SK-N-SH (cell line): Measurements from ENCODE around the gene PERCC1. TPM values are rescaled to one million over a fixed set of nuclear protein-coding genes. Genes with fewer than 3 reads are reported as not detected.

Experiments used
- CTCF ChIA-PET: fragments of 300-600, 350-600 bp; formaldehyde crosslinking; extraction: SDS; loops from one replicate; lab custom pipeline; 2021; lab: Yijun Ruan, JAX
- POLR2A ChIA-PET: fragments of 350-600 bp; sonication (Branson Sonifier 250); formaldehyde crosslinking; extraction: SDS; loops from one replicate; lab custom pipeline; 2020; ENCODE audit warnings: antibody characterized with exemption, inconsistent platforms; lab: Yijun Ruan, JAX
- DNase-seq: peaks from one replicate; pipeline ENCODE4 v3.0.0; 2012
- H2AFZ ChIP-seq: fragments of 200-600 bp; sonication (generic); 2 replicates; pipeline ENCODE4 v1.8.1; 2016; ENCODE audit warnings: antibody characterized with exemption, mild to moderate bottlenecking, low read depth
- H3F3A ChIP-seq: fragments of 200-600 bp; sonication (generic); replicated peaks from 2 replicates; pipeline ENCODE3; 2016; ENCODE audit warnings: antibody characterized with exemption, mild to moderate bottlenecking; ENCODE audit not compliant: insufficient read depth
- H3K27ac ChIP-seq, 2 experiments: fragments of 200-500 bp in 1 of 2; fragments of 200-600 bp in 1 of 2; sonication (Bioruptor generic) in 1 of 2; sonication (generic), shearing (Covaris generic) in 1 of 2; 2 replicates each; pipeline versions ENCODE4 v1.5.1 to v1.6.1; 2014 to 2016; ENCODE audit warnings: low read depth in 2 of 2, inconsistent platforms in 1 of 2, low read length in 1 of 2, mild to moderate bottlenecking in 1 of 2, mixed read lengths in 1 of 2
- H3K27me3 ChIP-seq: fragments of 200-600 bp; sonication (generic), shearing (Covaris generic); 2 replicates; pipeline ENCODE4 v1.6.1; 2016; ENCODE audit warnings: mixed run types; ENCODE audit not compliant: insufficient read depth
- H3K36me3 ChIP-seq, 2 experiments: fragments of 200-500 bp in 1 of 2; fragments of 200-600 bp in 1 of 2; sonication (Bioruptor generic) in 1 of 2; sonication (generic) in 1 of 2; replicated peaks in 1 of 2; 2 replicates each; pipeline versions ENCODE3 to v1.5.1; 2014 to 2016; ENCODE audit warnings: low read length in 1 of 2, mild to moderate bottlenecking in 1 of 2; ENCODE audit not compliant: insufficient read depth in 2 of 2, control insufficient read depth in 1 of 2
- H3K4me1 ChIP-seq, 2 experiments: fragments of 200-500 bp in 1 of 2; fragments of 200-600 bp in 1 of 2; sonication (Bioruptor generic) in 1 of 2; sonication (generic), shearing (Covaris generic) in 1 of 2; 2 replicates each; pipeline versions ENCODE4 v1.5.1 to v1.6.1; 2014 to 2016; ENCODE audit warnings: low read depth in 1 of 2, low read length in 1 of 2, mixed run types in 1 of 2; ENCODE audit not compliant: insufficient read depth in 2 of 2, control insufficient read depth in 1 of 2
- H3K4me2 ChIP-seq: fragments of 200-600 bp; sonication (generic), shearing (Covaris generic); 2 replicates; pipeline ENCODE4 v1.6.1; 2017; ENCODE audit warnings: mixed run types
- H3K4me3 ChIP-seq, 2 experiments: fragments of 200-500 bp in 1 of 2; fragments of 200-600 bp in 1 of 2; sonication (Bioruptor generic) in 1 of 2; sonication (generic), shearing (Covaris generic) in 1 of 2; 2 replicates each; pipeline versions ENCODE4 v1.5.1 to v1.8.1; 2014 to 2016; ENCODE audit warnings: low read depth in 2 of 2, inconsistent platforms in 1 of 2, low read length in 1 of 2, mild to moderate bottlenecking in 1 of 2, mixed read lengths in 1 of 2, moderate library complexity in 1 of 2
- H3K79me2 ChIP-seq: fragments of 200-600 bp; sonication (generic); 2 replicates; pipeline ENCODE4 v1.8.1; 2017; ENCODE audit warnings: mild to moderate bottlenecking; ENCODE audit not compliant: insufficient read depth
- H3K9ac ChIP-seq: fragments of 200-600 bp; sonication (generic); 2 replicates; pipeline ENCODE4 v1.6.1; 2017; ENCODE audit warnings: mixed run types
- H3K9me2 ChIP-seq: fragments of 200-600 bp; sonication (generic); 2 replicates; pipeline ENCODE4 v1.6.1; 2017; ENCODE audit warnings: mixed run types
- H3K9me3 ChIP-seq: fragments of 200-600 bp; sonication (generic); 2 replicates; pipeline ENCODE4 v1.6.1; 2017; ENCODE audit warnings: mixed run types, mild to moderate bottlenecking, moderate library complexity
- H4K20me1 ChIP-seq: fragments of 200-600 bp; sonication (generic); 2 replicates; pipeline ENCODE4 v1.6.1; 2017; ENCODE audit warnings: mild to moderate bottlenecking, mixed run types; ENCODE audit not compliant: insufficient read depth
- ELF1 ChIP-seq: IDR thresholded peaks from 2 replicates; pipeline ENCODE4 v1.4.0; 2012
- EP300 ChIP-seq, 2 experiments: IDR thresholded peaks; 2 replicates each; pipeline versions ENCODE4 v1.4.0 to v1.6.1; 2012; ENCODE audit warnings: borderline replicate concordance in 1 of 2, low read depth in 1 of 2, low read length in 1 of 2
- EZH2phosphoT487 ChIP-seq: fragments of 200-600 bp; sonication (generic); IDR thresholded peaks from 2 replicates; pipeline ENCODE4 v1.6.1; 2017; ENCODE audit warnings: low read depth, mixed run types, mild to moderate bottlenecking, antibody characterized with exemption, moderate library complexity, borderline replicate concordance
- FOXJ3 ChIP-seq: sonication (generic); formaldehyde crosslinking; IDR thresholded peaks from 2 replicates; pipeline ENCODE4 v1.5.1; 2020; ENCODE audit warnings: mild to moderate bottlenecking, missing genetic modification reagents
- GABPA ChIP-seq: IDR thresholded peaks from 2 replicates; pipeline ENCODE4 v1.4.0; 2012; ENCODE audit warnings: low read depth, mild to moderate bottlenecking
- GATA2 ChIP-seq: sonication (generic); formaldehyde crosslinking; IDR thresholded peaks from 2 replicates; pipeline ENCODE4 v1.5.0; 2020; ENCODE audit warnings: mild to moderate bottlenecking, missing genetic modification reagents
- JUND ChIP-seq: IDR thresholded peaks from 2 replicates; pipeline ENCODE4 v1.4.0; 2012
- MEF2A ChIP-seq: IDR thresholded peaks from 2 replicates; pipeline ENCODE4 v1.4.0; 2012; ENCODE audit warnings: low read depth, borderline replicate concordance
- MXI1 ChIP-seq: IDR thresholded peaks from 2 replicates; pipeline ENCODE4 v1.6.1; 2012; ENCODE audit warnings: mild to moderate bottlenecking, low read depth, low read length, improper control_type of control experiment
- NFIC ChIP-seq: IDR thresholded peaks from 2 replicates; pipeline ENCODE4 v1.4.0; 2012; ENCODE audit warnings: borderline replicate concordance
- NRF1 ChIP-seq: IDR thresholded peaks from 2 replicates; pipeline ENCODE4 v1.6.1; 2012; ENCODE audit warnings: low read depth, mild to moderate bottlenecking, low read length
- POLR2AphosphoS5 ChIP-seq: IDR thresholded peaks from 2 replicates; pipeline ENCODE4 v1.6.1; 2012; ENCODE audit warnings: low read depth, low read length
- RAD21 ChIP-seq: IDR thresholded peaks from 2 replicates; pipeline ENCODE4 v1.6.1; 2012; ENCODE audit warnings: mild to moderate bottlenecking, low read length
- RFX5 ChIP-seq: IDR thresholded peaks from 2 replicates; pipeline ENCODE4 v1.6.1; 2012; ENCODE audit warnings: mild to moderate bottlenecking, improper control_type of control experiment, low read length
- SIN3A ChIP-seq: IDR thresholded peaks from 2 replicates; pipeline ENCODE4 v1.6.1; 2012; ENCODE audit warnings: low read depth, mild to moderate bottlenecking, low read length, moderate library complexity, borderline replicate concordance
- SMC3 ChIP-seq: IDR thresholded peaks from 2 replicates; pipeline ENCODE4 v1.6.1; 2012; ENCODE audit warnings: low read depth, low read length, improper control_type of control experiment
- TAF1 ChIP-seq: IDR thresholded peaks from 2 replicates; pipeline ENCODE4 v1.6.1; 2012; ENCODE audit warnings: low read depth, mild to moderate bottlenecking, low read length, moderate library complexity, borderline replicate concordance
- TCF12 ChIP-seq: IDR thresholded peaks from 2 replicates; pipeline ENCODE4 v1.4.0; 2012
- YY1 ChIP-seq: IDR thresholded peaks from 2 replicates; pipeline ENCODE4 v1.4.0; 2012; ENCODE audit warnings: low read depth, mild to moderate bottlenecking
- WGBS: methylation state at CpG from one replicate; pipeline ENCODE4 v1.1.6; 2017; ENCODE audit warnings: low lambda C conversion rate; 5-methylcytosine and 5-hydroxymethylcytosine counted together
- polyA plus RNA-seq, 3 experiments: library from polyadenylated mRNA; depleted of rRNA; stranded (reverse); fragments of >200 nt; gene quantifications; 2 replicates each; pipeline ENCODE4 v1.2.3, GENCODE V29; 2012
- TF ChIP-seq, protein P1 (sequence below): IDR thresholded peaks from 2 replicates; pipeline ENCODE4; 2012
- TF ChIP-seq, protein P2 (sequence below): IDR thresholded peaks from 2 replicates; pipeline ENCODE4 v1.4.0; 2012; ENCODE audit warnings: low read depth, borderline replicate concordance
- TF ChIP-seq, protein P3 (sequence below): IDR thresholded peaks from 2 replicates; pipeline ENCODE4 v1.4.0; 2012; ENCODE audit warnings: low read depth

Gene PERCC1
- polyA plus RNA-seq, 1 of the 3 experiments (the other 2 are of a cell fraction) = not detected

DNA sequence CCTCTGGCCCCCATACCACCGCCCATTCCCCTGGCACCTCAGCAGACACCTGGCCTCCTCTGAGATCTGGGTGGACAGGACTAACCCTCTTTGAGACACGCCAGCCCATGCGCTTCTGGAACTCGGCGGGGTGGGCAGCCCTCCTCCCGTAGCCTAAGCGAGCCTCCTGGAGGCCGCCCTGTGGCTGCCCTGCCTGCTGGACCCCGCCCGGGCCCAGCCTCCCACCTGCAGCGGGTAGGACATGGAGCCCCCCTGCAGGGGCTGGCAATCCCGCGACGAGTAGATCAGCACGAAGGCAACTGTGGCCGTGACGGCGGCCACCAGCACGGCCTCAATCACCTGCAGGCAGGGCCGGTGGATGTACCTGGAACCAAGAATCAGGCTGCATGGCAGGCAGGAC, 21.7 kb downstream of the PERCC1 start:
- Histone ChIP-seq H4K20me1 (no peaks in the 10 kb centered on the region), H3K9me2 (no peaks in the 10 kb centered on the region), H3K4me3 (no peak overlapping the region), H3K9ac (no peak overlapping the region), H3K9me3 (no peaks in the 10 kb centered on the region), H3K27ac (no peak overlapping the region), H2AFZ (no peak overlapping the region), H3K4me2 (no peak overlapping the region), H3K36me3 (peaks cover 0 to 39% of the 10 kb centered on the region in 2 experiments), H3K27me3 (no peaks in the 10 kb centered on the region), H3F3A (no peaks in the 10 kb centered on the region), H3K4me1 (no peaks in the 10 kb centered on the region), H3K79me2 (no peaks in the 10 kb centered on the region)
- ChIA-PET CTCF (no interaction called here), POLR2A (no interaction called here)
- no CpG with 5 or more reads among the region's 20 CpGs for WGBS
- no peak for DNase-seq
- TF ChIP-seq, protein P1, sequence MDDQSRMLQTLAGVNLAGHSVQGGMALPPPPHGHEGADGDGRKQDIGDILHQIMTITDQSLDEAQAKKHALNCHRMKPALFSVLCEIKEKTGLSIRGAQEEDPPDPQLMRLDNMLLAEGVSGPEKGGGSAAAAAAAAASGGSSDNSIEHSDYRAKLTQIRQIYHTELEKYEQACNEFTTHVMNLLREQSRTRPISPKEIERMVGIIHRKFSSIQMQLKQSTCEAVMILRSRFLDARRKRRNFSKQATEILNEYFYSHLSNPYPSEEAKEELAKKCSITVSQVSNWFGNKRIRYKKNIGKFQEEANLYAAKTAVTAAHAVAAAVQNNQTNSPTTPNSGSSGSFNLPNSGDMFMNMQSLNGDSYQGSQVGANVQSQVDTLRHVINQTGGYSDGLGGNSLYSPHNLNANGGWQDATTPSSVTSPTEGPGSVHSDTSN = no peak

DNA sequence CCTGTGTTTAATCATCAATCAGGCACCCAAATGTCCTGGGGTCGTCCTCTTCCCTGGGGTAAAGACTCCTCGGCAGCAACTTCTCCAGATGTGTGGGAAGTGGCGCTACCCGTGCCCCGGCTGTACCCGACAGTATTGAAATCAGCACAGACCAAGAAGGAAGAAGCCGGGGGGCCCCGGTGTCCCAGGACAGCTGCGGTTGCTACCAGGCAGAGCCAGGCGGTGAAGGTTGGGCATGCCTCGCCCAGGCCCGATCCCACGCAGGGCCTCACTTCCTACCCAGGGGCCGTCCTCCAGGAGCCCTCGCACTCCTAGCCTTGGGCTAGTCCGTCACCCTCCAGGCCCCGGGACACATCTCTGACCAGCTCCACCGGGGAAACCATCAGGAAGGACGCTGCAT, 22.4 kb downstream of the PERCC1 start:
- POLR2A ChIA-PET = no interaction called here
- CTCF ChIA-PET = no interaction called here

DNA sequence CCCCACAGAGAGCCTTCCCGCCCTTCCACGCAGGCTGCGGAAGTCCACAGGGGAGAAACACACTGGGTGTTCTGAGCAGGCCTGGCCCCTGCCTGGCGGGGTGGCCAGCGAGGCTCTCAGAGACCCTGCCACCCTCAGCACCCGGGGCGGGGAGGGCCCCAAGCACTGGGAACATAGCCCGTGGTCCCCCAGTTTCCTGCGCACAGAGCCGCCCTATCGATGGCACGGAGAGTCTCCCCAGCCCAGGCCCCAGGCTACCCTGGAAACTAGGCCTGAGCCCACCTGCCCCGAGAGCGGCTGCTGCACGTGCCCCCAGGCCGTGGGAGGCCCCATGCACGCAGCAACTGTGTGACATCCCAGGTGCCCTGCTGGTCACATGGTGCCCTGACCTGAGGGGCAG, 23.7 kb downstream of the PERCC1 start:
- no peak overlapping the region for H3K27ac ChIP-seq
- no peak overlapping the region for H3K4me2 ChIP-seq
- no peak overlapping the region for H3K4me3 ChIP-seq
- peaks cover 0 to 39% of the 10 kb centered on the region in 2 experiments for H3K36me3 ChIP-seq
- no peak overlapping the region for H3K9ac ChIP-seq
- H3K79me2 ChIP-seq = no peaks in the 10 kb centered on the region
- H4K20me1 ChIP-seq = no peaks in the 10 kb centered on the region
- H2AFZ ChIP-seq = no peak overlapping the region
- H3K4me1 ChIP-seq = no peaks in the 10 kb centered on the region
- 100% methylated on average over 3 of the region's 17 CpGs for WGBS
- DNase-seq = no peak
- no peaks in the 10 kb centered on the region for H3K9me2 ChIP-seq
- no peaks in the 10 kb centered on the region for H3F3A ChIP-seq
- no peaks in the 10 kb centered on the region for H3K9me3 ChIP-seq
- ChIA-PET CTCF (no interaction called here), POLR2A (no interaction called here)
- H3K27me3 ChIP-seq = no peaks in the 10 kb centered on the region
- no peak for TF ChIP-seq NFIC
- TF ChIP-seq, protein P1 = no peak
- no peak for TF ChIP-seq RFX5
- TF ChIP-seq YY1 = no peak
- TF ChIP-seq GATA2 (CRISPR knock-in tag) = no peak
- no peak for TF ChIP-seq NRF1
- TF ChIP-seq, protein P2, sequence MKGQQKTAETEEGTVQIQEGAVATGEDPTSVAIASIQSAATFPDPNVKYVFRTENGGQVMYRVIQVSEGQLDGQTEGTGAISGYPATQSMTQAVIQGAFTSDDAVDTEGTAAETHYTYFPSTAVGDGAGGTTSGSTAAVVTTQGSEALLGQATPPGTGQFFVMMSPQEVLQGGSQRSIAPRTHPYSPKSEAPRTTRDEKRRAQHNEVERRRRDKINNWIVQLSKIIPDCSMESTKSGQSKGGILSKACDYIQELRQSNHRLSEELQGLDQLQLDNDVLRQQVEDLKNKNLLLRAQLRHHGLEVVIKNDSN = no peak
- no peak for TF ChIP-seq SMC3
- TF ChIP-seq RAD21 = no peak
- TF ChIP-seq MXI1 = no peak
- no peak for TF ChIP-seq GABPA
- TF ChIP-seq, protein P3, sequence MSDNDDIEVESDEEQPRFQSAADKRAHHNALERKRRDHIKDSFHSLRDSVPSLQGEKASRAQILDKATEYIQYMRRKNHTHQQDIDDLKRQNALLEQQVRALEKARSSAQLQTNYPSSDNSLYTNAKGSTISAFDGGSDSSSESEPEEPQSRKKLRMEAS = no peak
- TF ChIP-seq EP300 (IDR thresholded peaks at IDR 0.05; ENCODE audit: borderline replicate concordance in 1 of 2, low read depth in 1 of 2, low read length in 1 of 2) = no peak
- TF ChIP-seq TCF12 = no peak
- no peak for TF ChIP-seq FOXJ3
- TF ChIP-seq MEF2A = no peak
- TF ChIP-seq POLR2AphosphoS5 = no peak
- TF ChIP-seq JUND = no peak
- no peak for TF ChIP-seq TAF1

More for the DNA sequence above, 22.4 kb downstream of the PERCC1 start:
- DNase-seq = no peak
- WGBS = 97% methylated on average over 13 of the region's 19 CpGs
- Histone ChIP-seq H3K9ac (no peak overlapping the region), H3K27me3 (no peaks in the 10 kb centered on the region), H3K4me2 (no peak overlapping the region), H3K4me1 (no peaks in the 10 kb centered on the region), H2AFZ (no peak overlapping the region), H3F3A (no peaks in the 10 kb centered on the region), H3K9me2 (no peaks in the 10 kb centered on the region), H3K27ac (no peak overlapping the region), H3K36me3 (peaks cover 0 to 39% of the 10 kb centered on the region in 2 experiments), H4K20me1 (no peaks in the 10 kb centered on the region), H3K9me3 (no peaks in the 10 kb centered on the region), H3K79me2 (no peaks in the 10 kb centered on the region), H3K4me3 (no peak overlapping the region)
- no peak for TF ChIP-seq JUND
- no peak for TF ChIP-seq SIN3A
- no peak for TF ChIP-seq ELF1
- TF ChIP-seq TAF1 = no peak
- TF ChIP-seq EP300 (IDR thresholded peaks at IDR 0.05; ENCODE audit: borderline replicate concordance in 1 of 2, low read depth in 1 of 2, low read length in 1 of 2) = no peak
- no peak for TF ChIP-seq EZH2phosphoT487
- TF ChIP-seq NFIC = no peak
